H1 (cell line): ENCODE measurements around the gene CCDC127. TPM values are rescaled to one million over a fixed set of nuclear protein-coding genes. Genes with fewer than 3 reads are reported as not detected.
A peak's percentile ranks its signal among the peaks of the same experiment; 100 is the strongest.

ENCODE experiments used
- CTCF ChIA-PET: fragments of 300-600 bp; sonication (Branson Sonifier 250); formaldehyde crosslinking; loops from one replicate; lab custom pipeline; 2021; ENCODE audit not compliant: partially characterized antibody; lab: Charles Lee
- POLR2A ChIA-PET: fragments of 300-600 bp; sonication (Branson Sonifier 250); formaldehyde crosslinking; loops from one replicate; lab custom pipeline; 2021; ENCODE audit warnings: inconsistent platforms; ENCODE audit not compliant: partially characterized antibody; lab: Charles Lee
- DNase-seq, 2 experiments: peaks; one replicate each; pipeline versions ENCODE4 v3.0.0 to v3.0.0-alpha.2; 2010 to 2022; ENCODE audit warnings: low spot score in 2 of 2, low read depth in 1 of 2, mixed read lengths in 1 of 2
- FAIRE-seq: peaks from 2 replicates; lab custom pipeline; 2011; peaks lifted over from hg19 to GRCh38; lab: Jason Lieb, UNC
- H2AFZ ChIP-seq: 2 replicates; pipeline ENCODE4 v1.8.1; 2012; ENCODE audit warnings: low read length, inconsistent platforms
- H2AK5ac ChIP-seq: 2 replicates; pipeline ENCODE4 v1.6.1; 2013; ENCODE audit warnings: low read depth, low read length
- H2BK120ac ChIP-seq: replicated peaks from 2 replicates; pipeline ENCODE3; 2013; ENCODE audit warnings: low read depth, low read length, inconsistent platforms
- H2BK12ac ChIP-seq: 2 replicates; pipeline ENCODE4 v1.6.1; 2013; ENCODE audit warnings: low read depth, low read length
- H2BK15ac ChIP-seq: 2 replicates; pipeline ENCODE4 v1.6.1; 2013; ENCODE audit warnings: low read length
- H2BK20ac ChIP-seq: 2 replicates; pipeline ENCODE4 v1.6.1; 2013; ENCODE audit warnings: low read length
- H2BK5ac ChIP-seq: 2 replicates; pipeline ENCODE4 v1.6.1; 2013; ENCODE audit warnings: low read depth, low read length
- H3K14ac ChIP-seq: 2 replicates; pipeline ENCODE4 v1.6.1; 2013; ENCODE audit warnings: inconsistent platforms; ENCODE audit not compliant: insufficient read length
- H3K18ac ChIP-seq: 2 replicates; pipeline ENCODE4 v1.6.1; 2013; ENCODE audit warnings: low read length; ENCODE audit errors: extremely low read depth
- H3K23ac ChIP-seq: 2 replicates; pipeline ENCODE4 v1.6.1; 2013; ENCODE audit warnings: inconsistent platforms; ENCODE audit not compliant: insufficient read length
- H3K23me2 ChIP-seq: 2 replicates; pipeline ENCODE4 v1.6.1; 2013; ENCODE audit warnings: low read depth, low read length
- H3K27ac ChIP-seq: 2 replicates; pipeline ENCODE4 v1.6.1; 2011; ENCODE audit warnings: low read depth, low read length, inconsistent platforms
- H3K27me3 ChIP-seq, 4 experiments: replicated peaks in 1 of 4; 1 replicate in 1 of 4; 2 replicates in 3 of 4; pipeline versions ENCODE4 v1.6.1 to v1.8.1; 2011 to 2013; ENCODE audit warnings: low read length in 3 of 4, mild to moderate bottlenecking in 3 of 4, inconsistent platforms in 2 of 4, mixed read lengths in 2 of 4, moderate library complexity in 1 of 4; ENCODE audit not compliant: control insufficient read depth in 3 of 4, insufficient read depth in 3 of 4; ENCODE audit errors: extremely low read depth in 1 of 4
- H3K36me3 ChIP-seq, 4 experiments: 2 replicates each; pipeline versions ENCODE4 v1.6.1 to v1.8.1; 2011 to 2013; ENCODE audit warnings: mild to moderate bottlenecking in 4 of 4, low read length in 3 of 4, moderate library complexity in 2 of 4, control low read depth in 1 of 4, inconsistent platforms in 1 of 4; ENCODE audit not compliant: insufficient read depth in 4 of 4, control insufficient read depth in 2 of 4
- H3K4ac ChIP-seq: replicated peaks from 2 replicates; pipeline ENCODE3; 2013; ENCODE audit warnings: low read length, low read depth, mixed read lengths, inconsistent platforms; ENCODE audit not compliant: insufficient read length
- H3K4me1 ChIP-seq, 4 experiments: replicated peaks in 1 of 4; 1 replicate in 1 of 4; 2 replicates in 3 of 4; pipeline versions ENCODE4 v1.6.1 to v1.8.1; 2011 to 2013; ENCODE audit warnings: low read length in 3 of 4, inconsistent platforms in 2 of 4, mixed read lengths in 1 of 4; ENCODE audit not compliant: insufficient read depth in 4 of 4, control insufficient read depth in 3 of 4
- H3K4me2 ChIP-seq, 2 experiments: 2 replicates each; pipeline versions ENCODE4 v1.6.1 to v1.8.1; 2011 to 2013; ENCODE audit warnings: low read depth in 2 of 2, low read length in 2 of 2, control low read depth in 1 of 2, inconsistent platforms in 1 of 2, mild to moderate bottlenecking in 1 of 2; ENCODE audit not compliant: insufficient read depth in 1 of 2
- H3K4me3 ChIP-seq, 4 experiments: fragments of 200-600, 300-600 bp in 1 of 4; sonication (generic), shearing (Covaris generic), sonication (Bioruptor Twin) in 1 of 4; 2 replicates each; pipeline versions ENCODE4 v1.5.1 to v1.8.1; 2011 to 2016; ENCODE audit warnings: low read length in 4 of 4, low read depth in 3 of 4, control low read depth in 2 of 4, inconsistent platforms in 2 of 4, mild to moderate bottlenecking in 2 of 4, mixed read lengths in 1 of 4, moderate library complexity in 1 of 4; ENCODE audit not compliant: insufficient read depth in 2 of 4; ENCODE audit errors: extremely low read depth in 1 of 4
- H3K56ac ChIP-seq: replicated peaks from 2 replicates; pipeline ENCODE3; 2013; ENCODE audit warnings: low read depth, mild to moderate bottlenecking, mixed read lengths, low read length, inconsistent platforms; ENCODE audit not compliant: insufficient read length
- H3K79me1 ChIP-seq: 2 replicates; pipeline ENCODE4 v1.6.1; 2013; ENCODE audit warnings: low read depth, low read length, control low read depth
- H3K79me2 ChIP-seq, 2 experiments: 2 replicates each; pipeline versions ENCODE4 v1.6.1 to v1.8.1; 2012 to 2013; ENCODE audit warnings: low read length in 2 of 2, mild to moderate bottlenecking in 2 of 2, inconsistent platforms in 1 of 2; ENCODE audit not compliant: insufficient read depth in 2 of 2, control insufficient read depth in 1 of 2
- H3K9ac ChIP-seq, 4 experiments: replicated peaks in 1 of 4; 1 replicate in 1 of 4; 2 replicates in 3 of 4; pipeline versions ENCODE4 v1.6.1 to v1.8.1; 2011 to 2013; ENCODE audit warnings: low read depth in 3 of 4, low read length in 3 of 4, control low read depth in 2 of 4, mild to moderate bottlenecking in 2 of 4, moderate library complexity in 2 of 4, inconsistent platforms in 1 of 4; ENCODE audit errors: extremely low read depth in 1 of 4
- H3K9me3 ChIP-seq, 2 experiments: 2 replicates each; pipeline versions ENCODE4 v1.6.1 to v1.8.1; 2012 to 2013; ENCODE audit warnings: mild to moderate bottlenecking in 2 of 2, moderate library complexity in 2 of 2, control low read depth in 1 of 2, inconsistent platforms in 1 of 2, low read depth in 1 of 2, low read length in 1 of 2, mixed read lengths in 1 of 2; ENCODE audit not compliant: insufficient read depth in 2 of 2
- H4K20me1 ChIP-seq, 2 experiments: replicated peaks in 1 of 2; 2 replicates each; pipeline versions ENCODE3 to v1.8.1; 2011 to 2013; ENCODE audit warnings: inconsistent platforms in 2 of 2, low read length in 2 of 2, mild to moderate bottlenecking in 1 of 2; ENCODE audit not compliant: insufficient read depth in 2 of 2, control insufficient read depth in 1 of 2
- H4K5ac ChIP-seq: 2 replicates; pipeline ENCODE4 v1.6.1; 2013; ENCODE audit warnings: low read length, low read depth, mixed read lengths, inconsistent platforms; ENCODE audit not compliant: insufficient read length
- H4K8ac ChIP-seq: 2 replicates; pipeline ENCODE4 v1.8.0; 2013; ENCODE audit warnings: mild to moderate bottlenecking, moderate library complexity, low read length, inconsistent platforms; ENCODE audit not compliant: insufficient read depth; ENCODE audit errors: extremely low read depth
- H4K91ac ChIP-seq: replicated peaks from 2 replicates; pipeline ENCODE3; 2013; ENCODE audit warnings: low read length, mixed read lengths, inconsistent platforms; ENCODE audit not compliant: insufficient read length
- BRCA1 ChIP-seq: IDR thresholded peaks from 2 replicates; pipeline ENCODE4 v1.6.1; 2012; ENCODE audit warnings: low read depth, low read length, improper control_type of control experiment
- WGBS, 2 experiments: shearing (Covaris generic) in 1 of 2; methylation state at CpG; one replicate each; pipeline versions ENCODE4 v1.1.6 to v1.1.7; 2013 to 2015; ENCODE audit warnings: low lambda C conversion rate in 2 of 2, mixed read lengths in 2 of 2, inconsistent platforms in 1 of 2, low coverage in 1 of 2, missing lambda C conversion rate in 1 of 2; ENCODE audit not compliant: insufficient replicate concordance in 2 of 2, insufficient coverage in 1 of 2, insufficient read length in 1 of 2; ENCODE audit errors: extremely low coverage in 1 of 2, missing lambda C conversion rate in 1 of 2; 5-methylcytosine and 5-hydroxymethylcytosine counted together
- polyA plus RNA-seq, 7 experiments: library from polyadenylated mRNA; depleted of rRNA in 3 of 7; stranded (reverse) in 5 of 7; unstranded in 2 of 7; fragments of >200 nt in 5 of 7; fragments of 200-250 nt in 2 of 7; gene quantifications; 1 replicate in 5 of 7; 2 replicates in 1 of 7; 4 replicates in 1 of 7; pipeline versions ENCODE4 v1.2.1 to v1.2.3, GENCODE V29; 2011 to 2013; ENCODE audit warnings: missing spikeins in 2 of 7, mixed read lengths in 2 of 7
- total RNA-seq: library from RNA; stranded (reverse); fragmentation: NEBNext Ultra II Directional; extraction: Animal tissue kit (Norgen Biotek cat#: 25700); gene quantifications from 2 replicates; pipeline ENCODE4 v1.2.1, GENCODE V29; 2021

The CCDC127 gene
- total and polyA plus RNA-seq, 2 of the 8 experiments (the other 6 are each of a cell fraction or from before 2014, with no cell fraction given) = 2.9 to 8.0 TPM

GRCh38 chr5:170971-171800, 46.8 kb downstream of the CCDC127 start:
- ChIA-PET CTCF (interaction anchor here (1.2 to 5.1 kb wide), 4 partner anchors 9 to 25 kb away, joined by 3 to 15 read pairs (median 4); no protein-coding TSS in a partner anchor), POLR2A (interaction anchor here (0.5 to 0.9 kb wide), 3 partner anchors 9 to 156 kb away, joined by 3 to 4 read pairs (median 3); no protein-coding TSS in a partner anchor)
- Histone ChIP-seq H3K4me2 (no peak overlapping the region), H2BK5ac (no peak overlapping the region), H2BK120ac (no peak overlapping the region), H3K9ac (no peak overlapping the region), H3K4me3 (no peak overlapping the region), H2AFZ (no peak overlapping the region), H2BK12ac (no peak overlapping the region), H3K23me2 (no peaks in the 10 kb centered on the region), H3K79me2 (no peaks in the 10 kb centered on the region), H4K5ac (no peak overlapping the region), H3K4me1 (no peaks in the 10 kb centered on the region), H4K20me1 (peaks cover 3 to 13% of the 10 kb centered on the region in 2 experiments), H2AK5ac (no peak overlapping the region), H2BK20ac (no peak overlapping the region), H3K27me3 (no peaks in the 10 kb centered on the region; a peak in 1 of 7 replicates), H4K8ac (peak overlapping the region; percentile 80; the same call in 1 of the 2 replicates)
- no peak for DNase-seq
- no peak for TF ChIP-seq BRCA1
- TF ChIP-seq, all 59 proteins: peak for 0
- no peak overlapping the region for H3K23ac ChIP-seq
- no peak overlapping the region for H4K91ac ChIP-seq
- H2BK15ac ChIP-seq = no peak overlapping the region
- no peak overlapping the region for H3K14ac ChIP-seq
- no peak overlapping the region for H3K27ac ChIP-seq
- H3K18ac ChIP-seq = no peak overlapping the region
- H3K36me3 ChIP-seq = peaks cover 0 to 22% (median 13%) of the 10 kb centered on the region in 4 experiments; a peak in 6 of 8 replicates
- no peaks in the 10 kb centered on the region for H3K79me1 ChIP-seq
- H3K4ac ChIP-seq = no peak overlapping the region
- WGBS, 2 experiments = 96% methylated on average over 30 of the region's 37 CpGs; no CpG with 5 or more reads in 1 of the 2 experiments
- FAIRE-seq = no peak
- no peaks in the 10 kb centered on the region for H3K9me3 ChIP-seq
- no peak overlapping the region for H3K56ac ChIP-seq
